HepG2 (cell line): ENCODE results near the gene MAP3K14. TPM values are rescaled to one million over a fixed set of nuclear protein-coding genes. Genes with fewer than 3 reads are reported as not detected.

ENCODE experiments used
- ATAC-seq: fragments of 200-7000 bp; cut with Tn5 transposase; 3 replicates; pipeline ENCODE4 v1.9.1; 2020; ENCODE audit warnings: mild to moderate bottlenecking, moderate library complexity
- BruUV-seq: library from RNA; stranded (reverse); fragments of 400-500 nt; replicated peaks from 2 replicates; lab custom pipeline; 2021; lab: Mats Ljungman, UMichigan
- CTCF ChIA-PET: fragments of 300-600 bp; formaldehyde crosslinking; extraction: SDS; loops from one replicate; lab custom pipeline; 2021; ENCODE audit warnings: low total read pairs, inconsistent platforms, low intra/inter-chr PET ratio; lab: Yijun Ruan, JAX
- POLR2A ChIA-PET: fragments of 350-600 bp; sonication (Branson Sonifier 250); formaldehyde crosslinking; loops from one replicate; lab custom pipeline; 2020; ENCODE audit warnings: antibody characterized with exemption, inconsistent platforms; lab: Yijun Ruan, JAX
- DNase-seq: peaks from one replicate; pipeline ENCODE4 v3.0.0-alpha.2; 2015; ENCODE audit warnings: low spot score
- FAIRE-seq: peaks from 3 replicates; lab custom pipeline; 2011; peaks lifted over from hg19 to GRCh38; lab: Jason Lieb, UNC
- H2AFZ ChIP-seq: one replicate; pipeline ENCODE4 v1.6.1; 2011; ENCODE audit warnings: low read length, inconsistent platforms
- H3K27ac ChIP-seq: fragments of 300-600 bp; 3 replicates; pipeline ENCODE4 v1.8.0; 2011; ENCODE audit warnings: mixed run types, mild to moderate bottlenecking, mixed read lengths, low read length, inconsistent platforms; ENCODE audit not compliant: insufficient read depth; ENCODE audit errors: extremely low read length
- H3K27me3 ChIP-seq, 2 experiments: fragments of 200-600 bp in 1 of 2; 2 replicates in 1 of 2; 3 replicates in 1 of 2; pipeline versions ENCODE4 v1.6.0 to v1.8.0; 2011; ENCODE audit warnings: low read length in 2 of 2, mild to moderate bottlenecking in 2 of 2, moderate library complexity in 2 of 2, inconsistent platforms in 1 of 2; ENCODE audit not compliant: insufficient read depth in 2 of 2, control insufficient read depth in 1 of 2
- H3K36me3 ChIP-seq, 2 experiments: fragments of 200-600 bp in 1 of 2; replicated peaks in 1 of 2; 2 replicates in 1 of 2; 3 replicates in 1 of 2; pipeline versions ENCODE4 v1.5.1 to v1.8.0; 2011; ENCODE audit warnings: low read length in 2 of 2, inconsistent platforms in 1 of 2; ENCODE audit not compliant: insufficient read depth in 2 of 2, control insufficient read depth in 1 of 2
- H3K4me1 ChIP-seq: 2 replicates; pipeline ENCODE4 v1.5.1; 2012; ENCODE audit warnings: low read length, inconsistent platforms; ENCODE audit not compliant: insufficient read depth
- H3K4me2 ChIP-seq: 2 replicates; pipeline ENCODE4 v1.6.0; 2011; ENCODE audit warnings: low read depth, low read length, inconsistent platforms
- H3K4me3 ChIP-seq, 3 experiments: fragments of 200-600 bp in 1 of 3; sonication (generic), shearing (Covaris generic) in 1 of 3; replicated peaks in 1 of 3; 2 replicates each; pipeline ENCODE4 v1.5.1; 2011 to 2016; ENCODE audit warnings: low read length in 3 of 3, inconsistent platforms in 2 of 3, low read depth in 2 of 3, mild to moderate bottlenecking in 2 of 3, control low read depth in 1 of 3, mixed read lengths in 1 of 3; ENCODE audit not compliant: insufficient read depth in 1 of 3
- H3K79me2 ChIP-seq: one replicate; pipeline ENCODE4 v1.6.1; 2011; ENCODE audit warnings: low read length, inconsistent platforms; ENCODE audit not compliant: insufficient read depth
- H3K9ac ChIP-seq: 2 replicates; pipeline ENCODE4 v1.6.0; 2011; ENCODE audit warnings: mild to moderate bottlenecking, low read depth, low read length, inconsistent platforms; ENCODE audit not compliant: insufficient read depth
- H3K9me3 ChIP-seq: 2 replicates; pipeline ENCODE4 v1.5.1; 2012; ENCODE audit warnings: mild to moderate bottlenecking, low read length
- H4K20me1 ChIP-seq: 2 replicates; pipeline ENCODE4 v1.6.0; 2011; ENCODE audit warnings: inconsistent platforms, mild to moderate bottlenecking, low read length, moderate library complexity; ENCODE audit not compliant: insufficient read depth
- ERF ChIP-seq: IDR thresholded peaks from 2 replicates; pipeline ENCODE4 v1.6.1; 2018; ENCODE audit warnings: missing biosample characterization, missing genetic modification reagents
- EZH2 ChIP-seq: conservative IDR thresholded peaks from 2 replicates; pipeline ENCODE4 v1.6.1; 2012; ENCODE audit warnings: mild to moderate bottlenecking, low read depth, low read length, moderate library complexity
- MTF2 ChIP-seq: sonication (generic); formaldehyde crosslinking; IDR thresholded peaks from 2 replicates; pipeline ENCODE4 v1.5.0; 2020; ENCODE audit warnings: missing genetic modification reagents, borderline replicate concordance
- NFKB2 ChIP-seq: sonication (generic); formaldehyde crosslinking; IDR thresholded peaks from 2 replicates; pipeline ENCODE4 v1.4.0; 2020; ENCODE audit warnings: missing genetic modification reagents, borderline replicate concordance
- PATZ1 ChIP-seq: sonication (generic); formaldehyde crosslinking; IDR thresholded peaks from 2 replicates; pipeline ENCODE4 v1.4.0; 2020; ENCODE audit warnings: missing genetic modification reagents
- SYNCRIP ChIP-seq: fragments of 200-400 bp; formaldehyde crosslinking; IDR thresholded peaks from 2 replicates; pipeline ENCODE4 v1.6.1; 2018; ENCODE audit warnings: mild to moderate bottlenecking, low read depth, low read length; ENCODE audit not compliant: insufficient read depth
- ZNF225 ChIP-seq: sonication (generic); formaldehyde crosslinking; IDR thresholded peaks from 2 replicates; pipeline ENCODE4 v1.4.0; 2020; ENCODE audit warnings: mild to moderate bottlenecking, missing genetic modification reagents
- ZNF510 ChIP-seq: sonication (generic); formaldehyde crosslinking; IDR thresholded peaks from 2 replicates; pipeline ENCODE4 v1.4.0; 2020; ENCODE audit warnings: low read depth, mild to moderate bottlenecking, missing genetic modification reagents
- ZNF687 ChIP-seq: sonication (generic); formaldehyde crosslinking; IDR thresholded peaks from 2 replicates; pipeline ENCODE4 v1.5.1; 2020; ENCODE audit warnings: mild to moderate bottlenecking, missing genetic modification reagents, moderate library complexity
- ZNF777 ChIP-seq: sonication (generic); formaldehyde crosslinking; IDR thresholded peaks from 2 replicates; pipeline ENCODE4 v1.4.0; 2020; ENCODE audit warnings: missing genetic modification reagents
- WGBS: methylation state at CpG from one replicate; pipeline ENCODE4 v1.1.6; 2017; ENCODE audit warnings: low lambda C conversion rate; 5-methylcytosine and 5-hydroxymethylcytosine counted together
- in situ Hi-C: cut with HindIII; loops from 2 replicates; pipeline ENCODE4 v1.10.0; 2017; ENCODE audit warnings: low pct_unique_long_range_greater_than_20kb; ENCODE audit not compliant: extremely low pct_ligation_motif_present
- intact Hi-C: fragments of 100-400 bp; cut with micrococcal nuclease; formaldehyde crosslinking; loops from one replicate; pipeline ENCODE4 v1.10.0; 2022; ENCODE audit not compliant: unreplicated experiment
- polyA plus RNA-seq, 8 experiments: library from polyadenylated mRNA; depleted of rRNA in 3 of 8; stranded (reverse) in 7 of 8; unstranded in 1 of 8; fragments of >200 nt; fragmentation: Illumina TruSeq in 4 of 8; extraction: Trizol in 4 of 8; gene quantifications; 2 replicates each; pipeline versions ENCODE4 v1.2.1 to v1.2.3, GENCODE V29; 2011 to 2016; ENCODE audit warnings: low read depth in 4 of 8, missing spikeins in 1 of 8, mixed read lengths in 1 of 8; ENCODE audit not compliant: insufficient read depth in 1 of 8
- total RNA-seq, 5 experiments: library from RNA; depleted of rRNA; stranded (reverse); fragments of >200 nt; fragmentation: Illumina TruSeq; extraction: Trizol; gene quantifications; 2 replicates each; pipeline ENCODE4 v1.2.3, GENCODE V29; 2016; ENCODE audit warnings: low read depth in 1 of 5

The MAP3K14 gene
- total and polyA plus RNA-seq, 2 of the 13 experiments (the other 11 are each of a cell fraction or from before 2014, with no cell fraction given): 2.6 TPM

- FAIRE-seq: no peak
- Histone ChIP-seq H3K9ac (no peak within 1 kb of the TSS), H3K4me1 (peaks cover 20% of the 10 kb centered on the region), H4K20me1 (no peaks in the 10 kb centered on the region), H3K27ac (no peak within 1 kb of the TSS), H3K4me2 (peak within 1 kb of the TSS; percentile 67), H3K36me3 (no peaks in the 10 kb centered on the region), H3K79me2 (no peaks in the 10 kb centered on the region), H3K27me3 (peaks cover 23 to 65% of the 10 kb centered on the region in 2 experiments; a peak in 4 of 5 replicates), H3K4me3 (peak within 1 kb of the TSS; percentile 15 to 60 (median 45); a peak in 4 of 6 replicates), H3K9me3 (no peaks in the 10 kb centered on the region), H2AFZ (no peak within 1 kb of the TSS)
- no peak for ATAC-seq
- intact Hi-C loops (no loop called here), in situ Hi-C loops (no loop called here)
- TF ChIP-seq NFKB2 (CRISPR knock-in tag) (no peak), SYNCRIP (no peak), ZNF687 (CRISPR knock-in tag) (0 out of 2 replicates have a peak, but pooled peaks have one; percentile 8), ZNF225 (CRISPR knock-in tag) (0 out of 2 replicates have a peak, but pooled peaks have one; percentile 26), ERF (CRISPR knock-in tag) (no peak), ZNF777 (CRISPR knock-in tag) (0 out of 2 replicates have a peak, but pooled peaks have one; percentile 64), EZH2 (0 out of 2 replicates have a peak, but pooled peaks have one; percentile 13), PATZ1 (CRISPR knock-in tag) (peak; percentile 34; the same call in 1 of the 2 replicates), MTF2 (CRISPR knock-in tag) (peak; percentile 52; the same call in 1 of the 2 replicates), ZNF510 (CRISPR knock-in tag) (no peak)
- BruUV-seq: no TSS peak
- ChIA-PET POLR2A (interaction anchor here (2.7 kb wide), 1 partner anchor 73 kb away, joined by 22 read pairs; the partner anchor contains the start of gene HEXIM1), CTCF (interaction anchor here (3.1 to 4.8 kb wide), 2 partner anchors 14 to 86 kb away, joined by 20 to 63 read pairs; partner anchors contain the start of gene ACBD4)
- no peak for DNase-seq
- 28% methylated on average over 47 of the region's 98 CpGs for WGBS
Observed at GRCh38 chr17:45221081-45222013, 95.5 kb downstream of the MAP3K14 start, which contains the start of gene FMNL1. Gene FMNL1 (plus strand): TSS chr17:45221885. CDS start chr17:45222125, 240 bp downstream.
